CD4-positive, alpha-beta T cell treated with Interleukin-1 beta for 1 hour (primary cell): ENCODE data around the gene FLNB.
A peak's percentile ranks its signal among the peaks of the same experiment; 100 is the strongest.

ENCODE experiments used
- DNase-seq, 2 donors: peaks; one replicate each; pipeline ENCODE4 v3.0.0-alpha.2; 2020 to 2022

The FLNB gene

DNA sequence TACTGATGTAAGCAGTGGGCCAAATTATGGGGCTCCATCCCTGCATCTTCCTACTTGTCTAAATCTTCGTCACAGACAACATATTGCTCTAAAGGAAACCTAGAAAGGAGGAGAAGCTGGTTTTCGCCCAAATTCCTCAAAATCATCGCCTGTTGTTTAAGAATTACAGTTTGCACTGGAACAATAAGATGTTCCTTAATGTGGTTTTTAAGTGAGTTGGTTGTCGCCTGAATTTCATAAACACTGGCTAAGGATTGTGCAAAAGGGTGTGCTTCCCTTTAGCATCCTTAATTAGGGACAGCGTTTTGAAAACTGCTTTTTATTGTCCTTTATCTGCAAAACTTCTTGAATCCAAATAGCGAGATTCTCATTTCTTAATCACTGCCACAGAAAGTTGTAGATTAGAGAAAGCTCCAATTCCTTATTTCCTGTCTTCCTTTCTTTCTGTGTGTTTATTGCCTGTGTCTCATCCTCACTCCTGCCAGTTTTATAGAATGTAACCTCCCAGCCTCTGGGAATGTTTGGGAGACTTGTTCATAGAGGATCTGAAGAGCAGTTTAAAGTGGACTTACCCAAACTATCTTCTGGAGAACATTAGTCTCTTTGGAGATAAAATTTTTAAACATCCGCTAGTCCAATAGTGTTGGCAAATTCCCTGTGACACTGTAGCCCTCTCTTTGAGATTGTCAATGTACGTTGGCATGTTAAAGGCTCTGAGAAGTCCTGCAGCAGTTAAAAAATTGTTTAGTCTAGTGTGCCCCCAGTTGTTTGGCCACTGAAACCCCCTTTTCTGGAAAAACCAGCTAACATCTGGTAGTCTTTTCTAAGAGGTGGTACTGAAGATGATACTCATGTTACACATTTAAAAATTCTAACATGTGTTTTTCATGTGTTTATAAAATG, 50.4 kb downstream of the FLNB start:
- no peak for DNase-seq

DNA sequence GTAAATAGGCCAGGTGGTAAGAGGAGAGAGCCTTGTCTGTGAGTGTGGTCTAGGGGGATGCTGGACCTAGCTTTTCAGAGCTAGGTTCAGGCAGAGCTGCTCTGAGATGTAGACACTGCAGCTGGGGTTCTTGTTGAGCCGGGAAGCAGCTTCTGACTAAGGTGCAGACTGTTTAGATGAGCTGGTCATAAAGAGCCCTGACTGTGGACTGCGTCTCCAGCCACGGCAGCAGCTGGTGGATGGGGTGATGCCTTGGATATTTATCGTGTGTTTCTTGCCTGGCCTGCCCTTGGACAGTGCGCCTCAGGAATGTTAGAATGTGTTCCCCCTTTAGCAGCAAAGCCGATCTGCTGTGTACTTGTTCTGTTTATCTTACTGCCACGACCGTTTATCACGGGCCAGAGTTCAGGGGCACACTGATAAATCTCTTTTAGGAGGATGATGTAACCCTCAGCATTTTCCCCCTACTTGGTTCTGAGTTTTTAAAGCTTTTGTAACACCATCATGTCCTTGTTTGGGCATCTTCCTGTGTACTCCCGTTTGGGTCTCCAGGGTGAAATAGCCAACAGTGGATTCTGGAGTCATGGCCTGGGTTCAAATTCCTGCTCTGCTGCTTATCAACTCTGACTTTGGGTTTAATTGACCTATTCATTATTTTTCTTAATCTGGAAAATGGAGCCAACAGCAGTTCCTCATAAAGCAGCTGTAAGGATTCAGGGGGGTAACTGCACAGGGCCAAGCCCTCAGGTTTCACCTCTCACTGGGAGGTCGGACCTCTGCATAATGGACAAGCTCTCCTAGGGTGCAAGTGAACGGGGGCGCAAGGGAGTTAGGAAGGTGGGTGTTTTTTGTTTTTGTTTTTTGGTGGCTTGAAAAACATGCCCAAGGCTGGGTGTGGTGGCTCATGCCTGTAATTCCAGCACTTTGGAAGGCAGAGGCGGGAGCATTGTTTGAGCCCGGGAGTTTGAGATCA, 51.4 kb downstream of the FLNB start:
- DNase-seq = no peak

DNA sequence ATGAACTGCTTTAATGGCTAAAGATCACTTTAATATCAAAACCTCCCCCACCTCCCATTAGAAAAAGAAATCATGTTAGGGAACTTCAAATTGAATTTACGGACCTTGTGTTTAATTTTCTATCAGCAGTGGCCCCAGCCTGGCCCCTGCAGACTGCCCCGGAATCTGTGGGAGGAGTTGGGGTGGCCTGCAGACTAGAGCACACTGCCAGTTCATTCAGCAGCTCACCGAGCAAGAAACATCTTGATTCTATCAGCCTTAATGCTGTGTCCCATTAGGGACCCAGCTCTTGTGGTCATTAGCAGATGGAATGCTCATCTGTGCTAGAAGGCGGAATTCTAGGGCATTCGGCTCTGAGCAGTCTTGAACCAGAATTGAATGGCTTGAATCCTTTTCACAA, 54.2 kb downstream of the FLNB start:
- DNase-seq = no peak

DNA sequence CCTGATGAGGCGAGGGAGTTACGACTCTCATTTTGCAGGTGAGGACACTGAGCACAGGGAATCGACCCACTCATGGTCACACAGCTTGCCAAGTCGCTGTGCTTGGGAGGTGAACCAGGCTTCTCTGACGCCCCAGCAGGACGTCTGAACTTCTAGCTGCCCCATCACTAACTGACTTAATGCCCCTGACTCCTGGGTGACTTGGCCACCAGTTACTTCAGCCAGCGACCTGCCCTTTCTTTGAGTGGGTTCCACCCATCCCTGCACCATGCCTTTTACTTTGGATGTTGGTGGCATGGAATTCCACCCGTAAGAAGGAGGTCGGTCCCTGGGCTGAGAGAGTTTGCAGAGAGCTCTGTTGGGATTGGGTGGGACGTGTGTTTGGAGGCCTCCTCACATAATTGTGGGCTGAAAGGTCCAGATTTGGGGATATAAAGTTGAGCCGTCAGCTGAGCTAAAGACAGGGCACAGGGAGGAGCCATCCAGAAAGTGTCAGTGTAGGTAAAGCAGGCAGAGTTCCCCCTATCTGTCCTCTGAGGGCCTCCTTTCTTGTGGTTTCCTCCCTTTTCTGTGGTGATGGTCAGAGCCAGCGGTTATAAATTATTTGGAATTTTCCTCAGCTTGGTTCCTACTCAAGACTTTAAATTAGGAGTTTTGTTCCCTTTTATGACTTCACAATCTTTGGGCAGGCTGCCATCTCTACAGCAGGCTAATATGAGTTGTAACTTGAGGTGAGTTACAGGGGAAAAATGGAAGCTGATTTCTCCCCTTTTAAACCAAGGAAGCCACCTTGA, 55.0 kb downstream of the FLNB start:
- DNase-seq = no peak

DNA sequence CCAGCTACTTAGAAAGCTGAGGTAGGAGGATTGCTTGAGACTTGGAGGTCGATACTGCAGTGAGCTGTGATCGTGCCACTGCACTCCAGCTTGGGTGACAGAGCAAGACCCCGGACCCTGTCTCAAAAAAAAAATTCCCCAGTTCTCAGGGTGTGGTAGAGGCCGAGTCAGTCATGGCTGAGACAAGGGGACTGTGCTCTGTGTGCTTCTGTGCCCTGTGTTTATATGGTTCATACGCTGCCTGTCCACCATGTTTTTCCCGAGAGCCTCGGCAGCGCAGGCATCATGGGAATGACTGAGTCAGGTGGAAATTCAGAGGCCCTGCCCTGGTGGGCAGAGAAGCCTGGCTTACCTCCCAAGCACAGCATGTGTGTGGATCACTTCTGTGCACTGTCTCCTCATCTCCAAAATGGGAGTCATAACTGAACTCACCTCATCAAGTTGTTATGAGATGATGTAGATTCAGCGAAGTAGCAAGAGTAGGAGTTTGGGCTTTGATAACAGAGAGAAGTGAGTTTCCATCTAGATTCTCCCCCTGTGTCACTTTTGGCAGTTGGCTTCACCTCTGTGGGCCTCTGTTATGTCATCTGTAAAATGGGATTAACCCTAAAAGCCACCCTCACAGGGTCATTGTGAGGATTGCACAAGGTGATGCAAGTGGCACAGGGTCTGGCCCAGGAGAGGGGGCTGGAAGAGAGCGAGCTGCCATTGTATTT, 56.9 kb downstream of the FLNB start:
- no peak for DNase-seq

DNA sequence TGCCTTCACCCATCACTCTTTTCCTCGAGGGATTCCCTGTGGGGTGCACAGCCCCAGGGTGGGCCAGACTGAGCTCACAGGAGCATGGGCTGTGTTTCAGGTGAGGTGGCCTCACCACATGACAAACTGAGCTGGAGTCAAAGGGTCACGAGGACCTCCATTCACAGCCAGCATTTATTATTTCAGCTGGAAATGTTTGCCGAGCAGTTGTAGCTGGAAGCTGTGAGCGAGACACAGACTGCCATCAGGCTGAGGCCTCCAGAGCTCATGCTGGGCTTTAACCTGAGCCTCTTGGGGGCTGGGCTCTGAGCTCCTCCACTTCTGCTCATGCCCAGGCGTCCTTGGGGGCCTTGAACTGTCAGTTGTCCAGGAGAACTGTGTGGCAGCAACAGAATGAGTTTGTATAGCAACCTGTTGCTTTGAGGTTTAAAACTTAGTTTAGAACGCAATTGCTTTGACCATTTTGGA, 57.5 kb downstream of the FLNB start:
- no peak for DNase-seq

DNA sequence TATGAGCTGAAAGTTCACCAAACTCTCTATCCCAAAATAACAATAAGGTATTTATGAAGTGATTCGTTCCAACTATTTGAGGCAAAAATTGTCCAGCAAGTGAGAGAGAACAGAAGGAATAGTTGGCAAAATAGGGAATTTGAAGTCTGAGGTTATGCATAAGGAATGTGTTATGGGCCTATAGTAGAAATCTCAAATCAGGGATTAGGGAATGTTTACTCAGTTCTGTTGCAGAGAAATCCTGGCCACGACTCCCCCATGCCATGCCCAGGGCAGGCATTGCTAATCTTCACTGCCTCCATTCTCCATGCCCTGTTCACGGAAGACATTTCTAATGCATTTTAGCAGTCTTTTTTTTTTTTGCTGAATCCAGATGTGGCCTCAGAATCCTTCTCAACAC, 58.6 kb downstream of the FLNB start:
- DNase-seq = no peak

DNA sequence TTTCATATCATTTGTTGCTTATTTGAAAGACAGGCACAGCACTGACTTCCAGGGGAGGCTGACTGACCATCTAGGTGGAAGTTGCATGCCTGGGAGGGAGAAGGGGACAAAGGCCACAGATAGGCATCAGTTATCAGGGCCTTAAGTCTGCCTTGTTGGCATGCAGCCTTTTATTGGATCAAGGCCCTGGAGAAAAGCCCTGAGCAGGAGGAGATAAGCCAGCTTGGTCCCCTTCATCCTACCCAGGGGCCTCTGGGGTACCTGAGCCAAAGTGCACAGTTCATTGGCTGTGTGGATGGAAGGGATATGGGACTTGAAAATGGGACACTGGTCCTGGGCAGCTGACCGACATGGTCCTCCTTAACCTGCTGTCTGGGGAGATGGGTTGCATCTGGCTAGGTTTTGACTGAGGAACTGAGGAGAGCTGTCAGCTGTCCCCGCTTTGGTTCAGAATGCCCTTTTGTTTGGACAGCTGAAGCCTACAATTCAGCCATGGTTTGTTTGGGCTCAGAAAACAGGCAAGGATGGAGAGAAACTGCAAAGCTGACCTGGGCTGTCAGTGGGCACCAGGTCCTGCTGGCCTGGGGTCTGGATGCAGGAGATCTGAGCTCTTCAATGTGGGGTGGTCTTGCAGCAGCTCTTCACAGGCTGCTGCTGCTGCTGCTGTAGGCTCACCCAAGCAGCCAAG, 60.0 kb downstream of the FLNB start:
- no peak for DNase-seq

DNA sequence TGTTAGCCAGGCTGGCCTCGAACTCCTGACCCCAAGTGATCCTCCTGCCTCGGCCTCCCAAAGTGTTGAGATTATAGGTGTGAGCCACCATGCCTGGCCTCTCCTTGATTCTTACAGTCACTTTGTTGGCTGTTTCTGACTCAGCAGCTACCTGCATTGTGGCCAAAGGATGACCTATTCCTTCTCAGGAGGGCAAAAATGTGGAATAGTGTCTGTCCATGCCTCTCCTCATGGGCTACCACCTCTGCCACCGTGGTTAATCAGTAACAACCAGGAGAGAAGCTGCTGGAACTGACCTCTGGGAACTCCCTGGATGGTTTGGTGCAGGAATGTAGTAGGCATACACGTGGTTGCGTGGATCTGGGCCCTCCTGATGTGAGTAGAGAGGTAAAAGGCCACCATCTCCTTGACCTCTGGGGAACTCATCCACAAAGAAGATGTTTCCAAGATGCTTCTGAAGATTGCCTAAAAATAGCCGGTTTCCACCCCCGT, 63.3 kb downstream of the FLNB start:
- DNase-seq = no peak

DNA sequence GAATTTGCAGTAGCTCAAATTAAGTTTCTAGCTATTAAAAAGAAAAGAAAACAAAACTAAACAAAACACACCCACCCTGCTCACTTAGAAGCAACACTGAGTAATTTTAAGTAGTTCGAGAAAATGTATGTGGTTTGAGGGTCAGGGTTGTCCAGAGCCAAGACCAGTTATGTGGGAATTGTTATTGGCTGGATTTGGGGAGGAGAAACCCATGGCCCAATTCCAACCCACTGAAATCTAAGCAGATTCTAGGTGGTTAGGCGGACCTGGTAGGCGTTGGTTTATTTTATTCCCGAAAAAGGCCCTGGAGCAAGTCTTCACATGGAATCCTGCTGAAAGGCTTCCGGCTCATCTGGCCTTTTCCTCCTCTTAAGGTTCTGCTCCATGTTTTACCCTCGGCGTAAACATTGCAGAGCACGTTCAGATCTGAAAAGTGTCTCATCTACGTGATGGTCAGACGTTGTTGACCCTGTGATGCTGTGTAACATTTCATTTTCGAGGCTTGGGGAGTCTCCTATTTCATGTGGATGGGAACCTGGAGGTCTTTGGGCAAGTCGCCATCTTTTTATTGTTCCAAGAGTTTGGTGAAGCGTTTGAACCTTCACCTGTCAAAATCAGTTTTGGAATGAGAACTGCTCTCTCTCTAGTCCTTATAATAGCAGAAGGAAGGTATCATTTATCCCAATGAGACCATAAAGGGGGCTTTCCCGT, 64.0 kb downstream of the FLNB start:
- no peak for DNase-seq

DNA sequence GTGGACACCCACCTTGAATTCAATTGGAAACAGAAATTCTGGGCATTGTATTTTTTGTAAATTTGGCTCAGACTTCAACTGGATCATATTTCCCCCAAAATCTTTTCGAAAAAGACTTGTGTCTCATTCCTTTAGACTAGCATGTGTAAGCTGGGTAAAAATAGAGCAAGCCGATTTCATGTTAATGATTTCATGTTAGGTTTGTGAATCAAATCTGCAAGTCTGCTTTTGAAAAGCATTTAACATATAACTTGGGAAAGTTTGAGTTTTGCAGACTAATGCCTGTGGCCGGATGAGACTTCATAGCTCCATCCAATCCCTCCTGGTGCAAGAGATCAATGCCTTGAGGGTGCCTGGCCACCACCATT, 64.5 kb downstream of the FLNB start:
- DNase-seq = no peak

DNA sequence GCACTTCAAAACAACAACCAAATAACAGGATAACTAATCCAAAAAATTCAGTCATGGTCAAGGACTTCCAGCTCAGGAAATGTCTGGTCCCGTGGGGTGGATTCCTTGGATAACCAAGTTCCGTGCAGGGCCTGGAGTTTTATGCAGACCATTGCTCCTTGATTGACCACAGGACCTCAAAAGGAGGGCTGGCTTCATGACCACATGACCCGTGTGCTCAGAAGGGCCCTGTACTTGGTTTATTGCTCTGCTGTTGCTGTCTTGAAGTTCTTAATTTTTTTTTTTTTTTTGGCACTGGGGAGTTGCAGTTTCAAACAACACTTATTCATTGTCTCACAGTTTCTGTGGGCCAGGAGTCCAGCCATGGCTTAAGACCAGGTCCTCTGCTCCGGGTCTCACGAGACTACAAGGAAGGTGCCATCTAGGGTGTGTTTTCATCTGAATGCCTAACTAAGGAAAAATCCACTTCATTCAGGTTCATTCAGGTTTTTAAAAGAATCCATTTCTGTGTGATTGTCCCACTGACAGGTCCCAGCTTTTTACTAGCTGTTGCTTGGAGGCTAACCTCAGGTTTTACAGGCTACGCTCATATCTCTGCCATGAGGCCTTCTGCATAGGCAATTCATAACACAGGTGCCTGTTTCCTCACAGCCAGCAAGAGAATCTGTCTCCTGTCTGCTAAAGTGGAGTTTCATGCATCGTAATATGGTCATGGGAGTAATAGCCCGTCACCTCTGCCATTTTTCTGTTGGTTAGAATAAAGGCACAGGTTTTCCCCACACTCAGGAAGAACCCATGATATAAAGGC, 65.3 kb downstream of the FLNB start:
- DNase-seq = no peak

DNA sequence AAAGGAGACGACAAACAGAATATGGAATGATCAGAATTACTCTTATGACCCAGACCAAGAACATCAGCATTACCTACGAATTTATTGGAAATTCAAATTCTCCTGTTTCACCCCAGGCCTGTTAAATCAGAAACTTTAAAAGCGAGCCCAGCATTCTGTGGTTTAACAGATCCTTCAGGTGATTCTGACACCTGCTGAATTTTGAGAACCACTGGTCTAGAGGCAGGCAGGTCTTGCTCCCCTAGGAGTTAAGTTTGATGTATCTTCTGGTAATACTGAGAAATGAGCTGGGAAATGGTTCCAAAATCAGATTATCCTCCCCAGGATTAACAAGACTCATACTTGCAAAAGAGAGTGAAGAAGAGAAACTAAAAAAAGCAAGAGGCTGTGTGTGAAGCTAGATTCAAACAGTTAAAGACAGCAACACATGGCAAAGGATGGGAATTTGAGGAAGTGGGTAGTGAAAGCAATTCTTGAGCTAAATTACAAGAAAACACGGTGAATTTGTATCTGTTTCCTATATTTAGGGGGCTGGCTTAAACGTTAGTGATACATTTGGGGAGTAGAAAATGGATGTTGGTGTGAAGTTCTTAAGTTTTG, 66.0 kb downstream of the FLNB start:
- DNase-seq = no peak

DNA sequence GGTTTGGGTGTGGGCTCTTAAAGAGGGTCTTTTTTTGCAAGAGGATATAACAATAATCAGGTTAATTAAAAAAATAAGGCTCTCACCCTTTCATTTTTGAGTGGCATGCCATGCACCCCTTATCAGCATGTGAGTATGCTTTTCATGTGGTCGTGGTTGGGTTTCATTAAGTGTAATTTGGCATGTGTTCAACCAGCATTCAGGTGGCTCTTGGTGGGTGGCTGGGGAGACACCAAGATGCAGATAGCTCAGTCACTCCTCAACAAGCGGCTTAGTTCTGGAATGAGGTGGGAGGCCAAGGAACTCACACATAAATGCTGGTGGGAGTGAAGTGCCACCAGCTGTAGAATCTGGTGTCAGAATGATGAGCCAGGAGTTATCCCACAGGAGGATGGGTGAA, 66.8 kb downstream of the FLNB start:
- DNase-seq = no peak

DNA sequence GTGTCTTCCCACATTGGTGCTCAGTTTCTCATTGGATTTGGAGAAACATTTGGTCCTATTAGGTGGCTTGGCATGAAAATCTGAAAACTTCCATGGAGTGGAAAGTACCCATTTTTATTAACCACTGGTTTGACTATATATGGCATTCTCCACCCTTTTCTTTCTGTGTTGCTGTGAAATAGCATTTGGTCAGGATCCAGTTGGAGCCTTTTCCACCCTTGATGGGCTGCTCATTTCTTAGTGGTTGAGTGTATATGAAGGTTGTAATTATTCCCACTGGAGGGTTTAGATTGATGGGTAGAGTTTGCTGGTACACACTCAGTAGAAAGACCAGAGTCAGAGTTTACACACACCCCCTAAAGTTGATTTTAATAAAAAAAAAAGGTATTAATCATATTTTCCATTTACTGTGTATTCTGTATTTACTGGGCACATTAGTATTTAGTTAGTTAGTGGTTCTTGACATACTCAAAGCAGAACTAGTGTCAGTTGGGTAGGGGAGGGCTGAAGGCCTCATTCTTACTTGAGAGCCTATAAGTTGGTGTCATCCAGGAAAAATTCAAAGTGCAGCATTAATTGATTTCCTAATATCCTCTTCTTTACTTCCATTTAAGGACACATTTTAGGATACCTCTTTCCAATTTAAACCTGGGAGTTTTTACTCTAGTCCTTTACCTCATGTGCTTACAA, 69.5 kb downstream of the FLNB start:
- DNase-seq = no peak

DNA sequence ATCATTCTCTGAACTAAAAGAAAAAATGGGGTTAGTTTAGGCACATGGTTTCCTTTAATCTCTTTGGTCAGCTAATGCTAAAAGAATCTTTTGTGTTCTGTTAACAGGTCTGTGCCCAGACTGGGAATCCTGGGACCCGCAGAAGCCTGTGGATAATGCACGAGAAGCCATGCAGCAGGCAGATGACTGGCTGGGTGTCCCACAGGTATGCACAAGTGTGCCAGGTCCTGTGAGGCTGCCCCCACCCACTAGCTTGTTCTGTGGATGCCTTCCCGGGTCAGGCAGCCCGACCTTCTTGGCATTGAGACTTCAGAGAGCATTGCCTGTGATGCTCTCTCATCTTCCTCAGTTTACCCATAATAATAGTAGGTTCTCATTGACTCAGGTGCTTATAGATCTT, 70.4 kb downstream of the FLNB start:
- DNase-seq = no peak

DNA sequence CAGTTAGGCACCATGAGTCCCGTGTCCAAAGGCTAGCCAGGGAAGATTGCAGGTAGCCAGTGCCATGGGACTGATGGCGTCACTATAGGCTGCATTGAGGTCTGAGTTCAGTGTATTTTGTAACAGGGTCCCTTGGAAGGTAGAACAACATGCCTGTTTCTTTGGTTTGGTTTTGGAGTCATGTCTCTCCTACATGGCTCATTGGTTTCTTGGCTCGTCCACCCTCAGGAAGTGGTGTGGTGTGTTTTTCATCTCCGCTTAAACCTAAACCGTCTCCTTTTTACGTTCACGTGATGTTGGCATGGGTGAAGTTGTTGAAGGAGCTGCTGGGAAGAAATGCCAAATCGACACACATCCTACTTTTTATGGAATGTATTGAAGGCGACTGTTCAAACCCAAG, 71.6 kb downstream of the FLNB start:
- no peak for DNase-seq

DNA sequence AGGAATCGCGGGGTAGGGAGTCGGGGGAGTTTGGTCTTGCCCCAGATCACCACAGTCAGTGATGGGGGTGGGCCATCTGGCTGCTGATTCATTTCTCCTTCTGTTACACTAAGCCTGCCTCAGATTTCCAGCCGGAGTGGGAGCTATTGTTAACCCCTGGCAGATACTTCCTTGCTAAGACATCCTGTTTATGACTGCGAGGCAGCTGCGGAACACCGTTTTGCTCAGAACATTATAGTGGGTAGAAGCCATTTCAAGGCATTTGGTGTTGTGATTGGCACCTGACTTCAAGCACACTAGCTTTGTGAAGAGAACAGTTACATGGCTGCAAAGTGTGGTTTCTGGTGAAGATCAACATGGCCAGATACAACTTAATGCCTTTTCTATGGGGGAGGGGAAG, 73.8 kb downstream of the FLNB start:
- DNase-seq = peak in 1 of 2 donors; percentile 6

DNA sequence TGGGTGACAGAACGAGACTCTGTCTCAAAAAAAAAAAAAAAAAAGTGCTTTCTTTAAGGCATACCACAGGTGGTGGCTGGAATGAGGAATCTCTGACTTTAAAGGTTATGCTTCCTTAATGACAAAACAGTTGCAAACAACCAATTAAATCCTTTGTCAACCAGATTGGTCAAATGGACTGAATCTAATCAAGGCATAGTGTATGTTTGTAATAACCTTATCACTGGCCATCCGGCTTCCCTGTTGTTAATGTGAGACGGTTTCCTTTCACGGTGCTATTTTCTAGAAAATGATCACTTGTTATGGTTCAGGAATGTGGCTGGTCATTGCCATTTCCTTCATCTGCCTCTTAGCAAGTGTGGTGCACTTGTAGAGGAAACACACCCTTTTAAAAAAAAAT, 75.9 kb downstream of the FLNB start:
- DNase-seq = no peak
